ENCODE measurements around the gene ZNF532.

ZNF532 gene

GRCh38 chr18:58983260-58984155 lies 118.8 kb downstream of the ZNF532 start:
- DNase-seq, result no peak

GRCh38 chr18:58988600-58988999 lies 123.9 kb downstream of the ZNF532 start:
- no peak for DNase-seq

GRCh38 chr18:58989184-58989759 lies 124.6 kb downstream of the ZNF532 start:
- DNase-seq, result no peak

- no peak for DNase-seq
These were observed 126.0 kb downstream of the ZNF532 start for GRCh38 chr18:58990720-58991119.

GRCh38 chr18:58991167-58991798 lies 126.6 kb downstream of the ZNF532 start:
- DNase-seq, result peak; percentile 3

GRCh38 chr18:58992301-58993231 lies 127.9 kb downstream of the ZNF532 start:
- no peak for DNase-seq

GRCh38 chr18:58993260-58993659 lies 128.6 kb downstream of the ZNF532 start:
- peak; percentile 52 for DNase-seq

- DNase-seq, result no peak
These were observed 131.0 kb downstream of the ZNF532 start for GRCh38 chr18:58995663-58996062.

GRCh38 chr18:58996131-58996641 lies 131.5 kb downstream of the ZNF532 start:
- peak; percentile 54 for DNase-seq

- DNase-seq, result no peak
These were observed 132.0 kb downstream of the ZNF532 start for GRCh38 chr18:58996696-58997095.

GRCh38 chr18:58997811-58998337 lies 133.2 kb downstream of the ZNF532 start:
- no peak for DNase-seq

GRCh38 chr18:58998401-58999203 lies 133.9 kb downstream of the ZNF532 start:
- no peak for DNase-seq

- DNase-seq, result no peak
These were observed 136.5 kb downstream of the ZNF532 start for GRCh38 chr18:59001166-59001565.

GRCh38 chr18:59001721-59002120 lies 137.0 kb downstream of the ZNF532 start:
- no peak for DNase-seq

GRCh38 chr18:59002974-59003594 lies 138.4 kb downstream of the ZNF532 start:
- DNase-seq, result no peak

- peak; percentile 55 for DNase-seq
These were observed 140.6 kb downstream of the ZNF532 start for GRCh38 chr18:59005262-59005661.

GRCh38 chr18:59006461-59007067 lies 141.9 kb downstream of the ZNF532 start:
- no peak for DNase-seq

- DNase-seq, result peak; percentile 72
These were observed 143.8 kb downstream of the ZNF532 start for GRCh38 chr18:59008302-59008974.

- no peak for DNase-seq
These were observed 145.2 kb downstream of the ZNF532 start for GRCh38 chr18:59009846-59010245.

GRCh38 chr18:59011289-59011688 lies 146.6 kb downstream of the ZNF532 start:
- DNase-seq, result no peak
